ENCODE data around the gene RHBDD3. TPM values are rescaled to one million over a fixed set of nuclear protein-coding genes. Genes with fewer than 3 reads are reported as not detected.

RHBDD3 gene
- total RNA-seq, 4 donors from 2014 or later, result 19.8 to 38.0 (median 28.6) TPM

DNA sequence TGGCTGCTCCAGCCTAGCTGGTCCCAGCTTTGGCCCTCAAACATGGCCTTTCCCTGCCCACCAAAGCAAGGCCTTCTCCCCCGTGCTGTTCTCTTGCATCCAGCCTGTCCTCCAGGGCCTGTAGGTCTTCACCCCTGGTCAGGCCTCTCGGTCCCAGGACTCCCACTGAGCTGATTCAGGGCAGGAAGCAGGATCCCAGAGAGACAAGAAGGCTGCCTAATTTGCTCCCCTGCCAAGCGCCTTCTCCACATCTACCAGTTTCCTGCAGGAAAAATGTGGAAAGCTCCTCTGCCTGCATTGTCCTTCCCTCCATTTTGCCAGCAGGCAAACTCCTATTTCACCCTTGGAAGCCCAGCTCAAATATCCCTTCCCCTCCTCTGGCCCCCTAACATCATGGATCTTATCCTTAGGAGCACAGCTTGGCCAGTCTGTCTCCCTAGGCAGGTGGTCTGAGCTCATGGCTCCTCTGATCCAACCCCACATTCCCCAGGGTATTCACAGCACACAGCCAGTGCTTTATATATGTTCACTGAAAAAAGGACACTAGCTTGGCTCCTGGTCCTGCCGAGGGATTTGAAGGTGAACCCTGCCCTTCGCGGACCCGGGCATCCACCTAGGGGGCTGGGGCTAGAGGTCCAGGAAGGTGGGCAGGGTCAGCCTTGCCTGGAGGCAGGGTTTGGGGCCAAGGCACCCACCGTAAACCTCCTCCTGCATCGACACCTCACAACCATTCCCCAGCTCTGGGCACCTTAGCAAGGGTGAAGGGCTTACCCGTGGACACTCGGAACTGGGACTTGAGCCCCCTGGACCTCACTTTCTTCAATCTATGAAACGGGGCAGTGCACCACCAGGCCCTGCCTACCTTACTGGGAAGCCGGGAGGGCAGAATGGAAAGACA, 968 bp downstream of the RHBDD3 start:
- no peak for TF ChIP-seq POLR2A (IDR thresholded peaks at IDR 0.05)
- TF ChIP-seq, protein P1, sequence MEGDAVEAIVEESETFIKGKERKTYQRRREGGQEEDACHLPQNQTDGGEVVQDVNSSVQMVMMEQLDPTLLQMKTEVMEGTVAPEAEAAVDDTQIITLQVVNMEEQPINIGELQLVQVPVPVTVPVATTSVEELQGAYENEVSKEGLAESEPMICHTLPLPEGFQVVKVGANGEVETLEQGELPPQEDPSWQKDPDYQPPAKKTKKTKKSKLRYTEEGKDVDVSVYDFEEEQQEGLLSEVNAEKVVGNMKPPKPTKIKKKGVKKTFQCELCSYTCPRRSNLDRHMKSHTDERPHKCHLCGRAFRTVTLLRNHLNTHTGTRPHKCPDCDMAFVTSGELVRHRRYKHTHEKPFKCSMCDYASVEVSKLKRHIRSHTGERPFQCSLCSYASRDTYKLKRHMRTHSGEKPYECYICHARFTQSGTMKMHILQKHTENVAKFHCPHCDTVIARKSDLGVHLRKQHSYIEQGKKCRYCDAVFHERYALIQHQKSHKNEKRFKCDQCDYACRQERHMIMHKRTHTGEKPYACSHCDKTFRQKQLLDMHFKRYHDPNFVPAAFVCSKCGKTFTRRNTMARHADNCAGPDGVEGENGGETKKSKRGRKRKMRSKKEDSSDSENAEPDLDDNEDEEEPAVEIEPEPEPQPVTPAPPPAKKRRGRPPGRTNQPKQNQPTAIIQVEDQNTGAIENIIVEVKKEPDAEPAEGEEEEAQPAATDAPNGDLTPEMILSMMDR (IDR thresholded peaks at IDR 0.05 in 4 of 5, conservative IDR thresholded peaks at IDR 0.05 in 1 of 5), result no peak
- H3K27ac ChIP-seq, result peak overlapping the region; percentile 97 to 100 (median 98)
- in situ Hi-C loops (cut with MboI; ENCODE audit: low sequenced_read_pairs in 4 of 4), result no loop called here
- intact Hi-C loops (cut with DNase I; ENCODE audit: low total_unique reads), result loop anchor here (5.0 kb wide), 3 partner anchors 195 to 1345 kb away; partner anchors contain the start of gene KREMEN1
- H3K36me3 ChIP-seq, result peaks cover 0 to 6% of the 10 kb centered on the region in 2 donors
- H3K4me1 ChIP-seq, result peaks cover 37 to 45% of the 10 kb centered on the region in 2 donors
- ATAC-seq (peak in 1 of 2 donors; percentile 4), DNase-seq (no peak)
- no peaks in the 10 kb centered on the region for H3K27me3 ChIP-seq
- H3K9me3 ChIP-seq, result no peaks in the 10 kb centered on the region
- peak overlapping the region; percentile 83 to 97 (median 94) for H3K4me3 ChIP-seq

DNA sequence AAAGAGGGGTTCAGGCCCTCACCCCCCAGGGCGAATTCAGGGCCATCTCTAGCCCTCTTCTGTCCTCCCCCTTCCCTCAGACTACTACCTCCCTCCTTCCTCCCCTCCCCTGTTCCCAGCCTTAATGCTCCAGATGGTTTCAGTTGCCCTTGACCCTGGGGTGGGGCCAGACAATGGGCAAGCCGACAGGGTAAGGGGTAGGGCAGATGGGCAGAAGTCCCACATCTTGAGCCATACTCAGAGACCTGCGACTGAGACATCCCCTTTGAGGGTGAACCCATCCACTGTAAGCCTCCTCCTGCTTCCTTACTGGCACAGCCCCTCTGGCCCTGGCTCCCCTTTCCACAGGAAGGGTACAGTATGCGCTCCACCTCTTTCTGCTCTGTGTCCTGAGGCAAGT, 1.9 kb downstream of the RHBDD3 start:
- H3K36me3 ChIP-seq, result peaks cover 0 to 6% of the 10 kb centered on the region in 2 donors
- peaks cover 28 to 37% of the 10 kb centered on the region in 2 donors for H3K4me1 ChIP-seq
- TF ChIP-seq, protein P1 (IDR thresholded peaks at IDR 0.05 in 4 of 5, conservative IDR thresholded peaks at IDR 0.05 in 1 of 5), result no peak
- no peak for TF ChIP-seq POLR2A (IDR thresholded peaks at IDR 0.05)
- intact Hi-C loops (cut with DNase I; ENCODE audit: low total_unique reads), result loop anchor here (5.0 kb wide), 3 partner anchors 194 to 1344 kb away; partner anchors contain the start of gene KREMEN1
- in situ Hi-C loops (cut with MboI; ENCODE audit: low sequenced_read_pairs in 4 of 4), result no loop called here
- peak overlapping the region; percentile 97 to 100 (median 98) for H3K27ac ChIP-seq
- H3K27me3 ChIP-seq, result no peaks in the 10 kb centered on the region
- H3K9me3 ChIP-seq, result no peaks in the 10 kb centered on the region
- peak overlapping the region in 1 of 4 donors; percentile 83 for H3K4me3 ChIP-seq
- DNase-seq (no peak), ATAC-seq (no peak)

DNA sequence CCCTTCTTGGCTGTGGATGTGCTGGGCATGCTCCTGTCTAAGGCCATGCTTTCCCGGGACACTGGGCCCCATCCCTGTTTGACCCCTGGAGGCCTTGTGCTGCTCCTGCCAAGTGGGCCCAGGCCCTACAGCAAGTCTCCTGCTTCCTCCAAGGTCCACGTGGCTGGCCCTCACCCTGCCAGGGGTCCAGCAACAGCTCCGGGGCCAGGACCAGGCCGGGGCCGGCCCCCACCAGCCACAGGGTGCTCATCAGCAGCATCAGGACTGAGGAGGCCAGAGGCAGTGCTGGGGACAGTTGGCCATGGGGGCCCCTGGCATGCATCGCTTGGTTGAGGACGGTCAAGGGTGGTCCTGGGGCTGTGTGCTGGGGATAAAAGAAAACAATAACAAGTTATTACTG, 2.5 kb downstream of the RHBDD3 start:
- in situ Hi-C loops (cut with MboI; ENCODE audit: low sequenced_read_pairs in 4 of 4), result no loop called here
- intact Hi-C loops (cut with DNase I; ENCODE audit: low total_unique reads), result loop anchor here (5.0 kb wide), 3 partner anchors 193 to 1343 kb away; partner anchors contain the start of gene KREMEN1

DNA sequence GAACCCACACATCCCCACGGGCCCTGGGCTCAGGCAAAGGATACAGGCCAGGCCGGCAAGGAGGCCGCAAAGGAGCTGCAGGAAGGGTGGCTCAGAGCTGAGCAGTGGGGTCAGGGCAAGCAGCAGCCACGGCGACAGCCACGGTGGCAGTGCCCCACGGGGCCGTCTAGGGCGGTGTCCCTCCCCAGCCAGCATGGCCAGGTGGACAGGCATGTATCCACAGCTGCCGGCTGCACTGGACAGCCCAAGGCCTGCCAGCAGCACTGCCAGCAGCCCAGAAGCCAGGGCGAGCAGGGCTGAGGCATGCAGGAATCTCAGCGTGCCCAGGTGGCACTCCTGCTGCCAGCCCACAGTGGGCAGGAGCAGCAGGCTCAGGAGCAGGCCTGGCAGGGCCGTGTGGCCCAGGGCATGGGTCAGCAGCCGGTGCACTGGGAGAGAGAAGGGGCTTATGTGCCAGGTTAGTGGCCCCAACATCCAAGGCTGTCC, 3.9 kb downstream of the RHBDD3 start:
- intact Hi-C loops (cut with DNase I; ENCODE audit: low total_unique reads), result no loop called here
- Histone ChIP-seq H3K27ac (peak overlapping the region in 2 of 4 donors; percentile 24 to 40), H3K4me1 (peaks cover 12 to 17% of the 10 kb centered on the region in 2 donors), H3K9me3 (no peaks in the 10 kb centered on the region), H3K4me3 (no peak overlapping the region), H3K36me3 (peaks cover 0 to 18% of the 10 kb centered on the region in 2 donors), H3K27me3 (no peaks in the 10 kb centered on the region)
- TF ChIP-seq, protein P1 (IDR thresholded peaks at IDR 0.05 in 4 of 5, conservative IDR thresholded peaks at IDR 0.05 in 1 of 5), result no peak
- TF ChIP-seq POLR2A (IDR thresholded peaks at IDR 0.05), result no peak
- in situ Hi-C loops (cut with MboI; ENCODE audit: low sequenced_read_pairs in 4 of 4), result no loop called here
- ATAC-seq, result no peak
- peak in 1 of 2 donors; percentile 51 for DNase-seq

More for the DNA sequence above, 2.5 kb downstream of the RHBDD3 start:
- ATAC-seq (no peak), DNase-seq (no peak)
- H3K9me3 ChIP-seq, result no peaks in the 10 kb centered on the region
- H3K36me3 ChIP-seq, result peaks cover 0 to 8% of the 10 kb centered on the region in 2 donors
- no peak overlapping the region for H3K4me3 ChIP-seq
- peak overlapping the region; percentile 33 to 100 (median 98) for H3K27ac ChIP-seq
- H3K27me3 ChIP-seq, result no peaks in the 10 kb centered on the region
- no peak for TF ChIP-seq POLR2A (IDR thresholded peaks at IDR 0.05)
- TF ChIP-seq, protein P1 (IDR thresholded peaks at IDR 0.05 in 4 of 5, conservative IDR thresholded peaks at IDR 0.05 in 1 of 5), result no peak
- peaks cover 22 to 30% of the 10 kb centered on the region in 2 donors for H3K4me1 ChIP-seq
